GM12878 (cell line): ENCODE results near the gene RABEP1. TPM values are rescaled to one million over a fixed set of nuclear protein-coding genes. Genes with fewer than 3 reads are reported as not detected.
"Not testable (repeated sequence)": the region's sequence is repeated elsewhere in the genome, so short reads cannot be mapped to it uniquely, and the experiment has no call there.

ENCODE experiments used
- ATAC-seq: fragments of 200-7000 bp; cut with Tn5 transposase; 3 replicates; pipeline ENCODE4 v1.9.1; 2020; ENCODE audit warnings: mild to moderate bottlenecking, moderate library complexity
- BruUV-seq: library from RNA; stranded (reverse); fragments of 400-500 nt; replicated peaks from 2 replicates; lab custom pipeline; 2021; lab: Mats Ljungman, UMichigan
- CTCF ChIA-PET: fragments of 300-600 bp; sonication (Branson Sonifier 250); formaldehyde crosslinking; extraction: SDS; loops from one replicate; lab custom pipeline; 2021; ENCODE audit warnings: inconsistent platforms; lab: Yijun Ruan, JAX
- POLR2A ChIA-PET: fragments of 350-600 bp; formaldehyde crosslinking; extraction: SDS; loops from one replicate; lab custom pipeline; 2021; ENCODE audit warnings: inconsistent platforms; lab: Charles Lee
- RAD21 ChIA-PET: fragments of 300-600 bp; sonication (Branson Sonifier 250); formaldehyde crosslinking; loops from one replicate; lab custom pipeline; 2023; ENCODE audit warnings: antibody characterized with exemption; ENCODE audit not compliant: unreplicated experiment; lab: Charles Lee
- SMC1A ChIA-PET: fragments of 300-600 bp; sonication (Branson Sonifier 250); formaldehyde crosslinking; loops from one replicate; lab custom pipeline; 2023; ENCODE audit not compliant: unreplicated experiment, uncharacterized antibody; lab: Charles Lee
- DNase-seq: peaks from one replicate; pipeline ENCODE4 v3.0.0-alpha.2; 2011; ENCODE audit warnings: low read depth, low spot score
- FAIRE-seq: peaks from 3 replicates; lab custom pipeline; 2011; peaks lifted over from hg19 to GRCh38; lab: Jason Lieb, UNC
- H2AFZ ChIP-seq: 2 replicates; pipeline ENCODE4 v1.6.0; 2011; ENCODE audit warnings: low read depth, low read length, control low read depth; ENCODE audit not compliant: control insufficient read depth
- H3K27ac ChIP-seq: 2 replicates; pipeline ENCODE4 v1.5.1; 2011; ENCODE audit warnings: control low read depth; ENCODE audit not compliant: control insufficient read depth, insufficient read depth
- H3K27me3 ChIP-seq, 2 experiments: replicated peaks in 1 of 2; 2 replicates each; pipeline versions ENCODE4 v1.6.0 to v1.6.1; 2011; ENCODE audit warnings: low read length in 1 of 2; ENCODE audit not compliant: control insufficient read depth in 2 of 2, insufficient read depth in 2 of 2
- H3K36me3 ChIP-seq, 2 experiments: 2 replicates each; pipeline ENCODE4 v1.5.1; 2011; ENCODE audit warnings: low read length in 1 of 2; ENCODE audit not compliant: control insufficient read depth in 2 of 2, insufficient read depth in 2 of 2
- H3K4me1 ChIP-seq: 2 replicates; pipeline ENCODE4 v1.6.1; 2011; ENCODE audit warnings: mild to moderate bottlenecking, low read length, moderate library complexity, mixed read lengths; ENCODE audit not compliant: control insufficient read depth, insufficient read depth
- H3K4me2 ChIP-seq: 2 replicates; pipeline ENCODE4 v1.6.0; 2011; ENCODE audit warnings: control low read depth; ENCODE audit not compliant: control insufficient read depth, insufficient read depth
- H3K4me3 ChIP-seq: fragments of 200-600 bp; sonication (generic); 2 replicates; pipeline ENCODE4 v1.5.1; 2016
- H3K79me2 ChIP-seq: 2 replicates; pipeline ENCODE4 v1.6.0; 2011; ENCODE audit warnings: low read length; ENCODE audit not compliant: control insufficient read depth, insufficient read depth
- H3K9ac ChIP-seq: 2 replicates; pipeline ENCODE4 v1.8.0; 2011; ENCODE audit warnings: low read length, control low read depth, mixed read lengths; ENCODE audit not compliant: control insufficient read depth, insufficient read depth
- H3K9me3 ChIP-seq: replicated peaks from 3 replicates; pipeline ENCODE4 v1.5.1; 2011; ENCODE audit warnings: mild to moderate bottlenecking, low read length; ENCODE audit not compliant: control insufficient read depth, insufficient read depth
- H4K20me1 ChIP-seq: 2 replicates; pipeline ENCODE4 v1.6.0; 2011; ENCODE audit not compliant: control insufficient read depth, insufficient read depth
- CBX3 ChIP-seq: fragments of 200-600 bp; sonication (generic); IDR thresholded peaks from 2 replicates; pipeline ENCODE4 v1.6.1; 2016; ENCODE audit warnings: low read depth, borderline replicate concordance
- MTA3 ChIP-seq: IDR thresholded peaks from 2 replicates; pipeline ENCODE4 v1.6.1; 2012; ENCODE audit warnings: low read length, inconsistent platforms, borderline replicate concordance
- SMAD5 ChIP-seq: IDR thresholded peaks from 2 replicates; pipeline ENCODE4 v1.6.1; 2016; ENCODE audit warnings: antibody characterized with exemption, low read depth
- ZBED1 ChIP-seq: IDR thresholded peaks from 2 replicates; pipeline ENCODE4 v1.6.1; 2016; ENCODE audit warnings: borderline replicate concordance
- WGBS: methylation state at CpG from one replicate; pipeline ENCODE4 v1.1.6; 2016; ENCODE audit warnings: low lambda C conversion rate; ENCODE audit not compliant: insufficient replicate concordance, insufficient coverage; ENCODE audit errors: missing lambda C conversion rate; 5-methylcytosine and 5-hydroxymethylcytosine counted together
- in situ Hi-C: fragments of 300-500 bp; cut with MboI; formaldehyde crosslinking; loops from 9 replicates; pipeline ENCODE4 v1.14.3; 2018; ENCODE audit warnings: mixed read lengths
- intact Hi-C: fragments of 100-400 bp; cut with micrococcal nuclease; formaldehyde crosslinking; loops from one replicate; pipeline ENCODE4 v1.14.2; 2022; ENCODE audit not compliant: unreplicated experiment
- polyA plus RNA-seq, 11 experiments: library from polyadenylated mRNA; depleted of rRNA in 4 of 11; unstranded in 6 of 11; stranded (reverse) in 5 of 11; fragments of >200 nt; fragmentation: Nextera tagmentation in 4 of 11; fragmentation: Illumina TruSeq in 1 of 11; extraction: Ambion mirVana in 4 of 11; extraction: Trizol in 1 of 11; gene quantifications; 1 replicate in 1 of 11; 2 replicates in 10 of 11; pipeline versions ENCODE4 v1.2.1 to v1.2.3, GENCODE V29; 2011 to 2016; ENCODE audit warnings: inconsistent platforms in 2 of 11, missing spikeins in 2 of 11, low read depth in 1 of 11
- total RNA-seq, 4 experiments: library from RNA; depleted of rRNA in 3 of 4; stranded (reverse); fragments of >200 nt in 3 of 4; fragmentation: Illumina TruSeq in 1 of 4; extraction: Trizol in 1 of 4; gene quantifications; 2 replicates each; pipeline versions ENCODE4 v1.2.1 to v1.2.3, GENCODE V29; 2013 to 2021
- TF ChIP-seq, protein P1 (sequence below): fragments of 450-650 bp; IDR thresholded peaks from 2 replicates; pipeline ENCODE4 v1.6.1; 2018; ENCODE audit warnings: mild to moderate bottlenecking, low read depth, moderate library complexity; ENCODE audit not compliant: partially characterized antibody
- TF ChIP-seq, protein P2 (sequence below): IDR thresholded peaks from 2 replicates; pipeline ENCODE4 v1.6.1; 2011; ENCODE audit warnings: borderline replicate concordance, low read depth, mild to moderate bottlenecking, moderate library complexity, low read length; ENCODE audit not compliant: insufficient read depth, poor library complexity, severe bottlenecking
- TF ChIP-seq, protein P3 (sequence below): IDR thresholded peaks from 2 replicates; pipeline ENCODE4 v1.6.1; 2011; ENCODE audit warnings: mild to moderate bottlenecking, low read depth, low read length, moderate library complexity; ENCODE audit not compliant: insufficient replicate concordance

The RABEP1 gene
- total and polyA plus RNA-seq, 10 of the 15 experiments (the other 5 are each of a cell fraction or from before 2014, with no cell fraction given): 13.4 to 71.4 (median 59.8) TPM

DNA sequence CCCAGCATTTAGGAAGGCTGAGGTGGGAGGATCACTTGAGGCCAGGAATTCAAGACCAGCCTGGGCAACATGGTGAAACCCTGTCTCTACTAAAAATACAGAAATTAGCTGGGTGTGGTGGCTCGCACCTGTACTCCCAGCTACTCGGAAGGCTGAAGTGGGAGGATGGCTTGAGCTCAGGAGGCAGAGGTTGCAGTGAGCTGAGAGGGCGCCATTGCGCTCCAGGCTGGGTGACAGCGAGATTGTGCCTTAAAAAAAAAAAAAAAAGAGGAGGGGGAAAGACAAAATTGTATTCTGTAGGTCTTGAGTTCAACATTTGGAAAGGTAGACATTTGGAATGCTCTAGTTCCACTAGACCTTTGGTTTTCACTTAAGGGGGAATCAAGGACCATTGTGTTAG lies 149.2 kb downstream of the RABEP1 start:
- BruUV-seq: TSS peak; percentile 22
- CTCF ChIA-PET, SMC1A ChIA-PET, H3K9ac ChIP-seq, H3K4me1 ChIP-seq, POLR2A ChIA-PET, FAIRE-seq, intact Hi-C loops, H4K20me1 ChIP-seq, H2AFZ ChIP-seq, in situ Hi-C loops, H3K4me3 ChIP-seq, H3K4me2 ChIP-seq, H3K9me3 ChIP-seq, DNase-seq, H3K79me2 ChIP-seq, H3K27me3 ChIP-seq, ATAC-seq, H3K27ac ChIP-seq: not testable (repeated sequence)
- 100% methylated on average over 5 of the region's 5 CpGs for WGBS
- 0 out of 2 replicates have a peak, but pooled peaks have one; percentile 2 for TF ChIP-seq MTA3
- H3K36me3 ChIP-seq: peaks cover 29 to 37% of the 10 kb centered on the region in 2 experiments
- RAD21 ChIA-PET: interaction anchor here (0.7 to 1.6 kb wide), 2 partner anchors 12 to 1115 kb away, joined by 3 to 6 read pairs; partner anchors contain the start of gene NUP88

DNA sequence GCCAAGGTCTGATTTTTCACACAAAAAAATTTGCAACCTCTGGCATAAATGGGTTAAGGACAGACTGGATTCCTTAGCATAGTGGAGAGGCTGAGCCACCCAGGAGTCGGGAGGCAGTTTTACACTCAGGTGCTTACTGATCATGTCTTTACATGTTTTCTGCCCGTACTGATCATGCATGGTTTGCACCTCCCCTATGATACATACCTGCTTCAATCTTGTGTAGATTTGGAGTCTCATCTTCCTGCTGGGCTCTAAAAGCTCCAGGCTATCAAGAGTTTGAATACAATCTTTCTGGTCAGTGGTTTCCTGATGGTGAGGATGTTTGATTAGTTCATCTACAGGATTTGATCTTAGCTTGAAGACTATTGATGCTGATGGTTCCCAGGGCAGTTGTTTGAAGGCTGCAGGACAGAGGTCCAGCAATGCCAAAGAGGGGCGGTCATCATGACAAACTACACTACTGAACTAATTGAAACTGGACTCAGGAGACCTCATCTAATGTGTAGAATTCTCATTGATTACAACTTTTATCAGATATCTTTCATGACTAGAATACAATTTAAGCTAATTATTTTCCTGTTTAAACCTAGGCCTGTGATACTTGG lies 150.0 kb downstream of the RABEP1 start:
- no TSS peak for BruUV-seq
- H3K27me3 ChIP-seq: no peaks in the 10 kb centered on the region
- intact Hi-C loops (no loop called here), in situ Hi-C loops (no loop called here)
- no peak overlapping the region for H3K4me3 ChIP-seq
- peaks cover 29 to 37% of the 10 kb centered on the region in 2 experiments for H3K36me3 ChIP-seq
- DNase-seq (no peak), ATAC-seq (no peak), FAIRE-seq (no peak)
- CTCF ChIA-PET: interaction anchor here (1.4 kb wide), 1 partner anchor 15 kb away, joined by 3 read pairs; no protein-coding TSS in a partner anchor
- TF ChIP-seq SMAD5 (0 out of 2 replicates have a peak, but pooled peaks have one; percentile 27), ZBED1 (peak; percentile 37), CBX3 (no peak)
- TF ChIP-seq, protein P1, sequence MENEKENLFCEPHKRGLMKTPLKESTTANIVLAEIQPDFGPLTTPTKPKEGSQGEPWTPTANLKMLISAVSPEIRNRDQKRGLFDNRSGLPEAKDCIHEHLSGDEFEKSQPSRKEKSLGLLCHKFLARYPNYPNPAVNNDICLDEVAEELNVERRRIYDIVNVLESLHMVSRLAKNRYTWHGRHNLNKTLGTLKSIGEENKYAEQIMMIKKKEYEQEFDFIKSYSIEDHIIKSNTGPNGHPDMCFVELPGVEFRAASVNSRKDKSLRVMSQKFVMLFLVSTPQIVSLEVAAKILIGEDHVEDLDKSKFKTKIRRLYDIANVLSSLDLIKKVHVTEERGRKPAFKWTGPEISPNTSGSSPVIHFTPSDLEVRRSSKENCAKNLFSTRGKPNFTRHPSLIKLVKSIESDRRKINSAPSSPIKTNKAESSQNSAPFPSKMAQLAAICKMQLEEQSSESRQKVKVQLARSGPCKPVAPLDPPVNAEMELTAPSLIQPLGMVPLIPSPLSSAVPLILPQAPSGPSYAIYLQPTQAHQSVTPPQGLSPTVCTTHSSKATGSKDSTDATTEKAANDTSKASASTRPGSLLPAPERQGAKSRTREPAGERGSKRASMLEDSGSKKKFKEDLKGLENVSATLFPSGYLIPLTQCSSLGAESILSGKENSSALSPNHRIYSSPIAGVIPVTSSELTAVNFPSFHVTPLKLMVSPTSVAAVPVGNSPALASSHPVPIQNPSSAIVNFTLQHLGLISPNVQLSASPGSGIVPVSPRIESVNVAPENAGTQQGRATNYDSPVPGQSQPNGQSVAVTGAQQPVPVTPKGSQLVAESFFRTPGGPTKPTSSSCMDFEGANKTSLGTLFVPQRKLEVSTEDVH: no peak
- TF ChIP-seq, protein P2, sequence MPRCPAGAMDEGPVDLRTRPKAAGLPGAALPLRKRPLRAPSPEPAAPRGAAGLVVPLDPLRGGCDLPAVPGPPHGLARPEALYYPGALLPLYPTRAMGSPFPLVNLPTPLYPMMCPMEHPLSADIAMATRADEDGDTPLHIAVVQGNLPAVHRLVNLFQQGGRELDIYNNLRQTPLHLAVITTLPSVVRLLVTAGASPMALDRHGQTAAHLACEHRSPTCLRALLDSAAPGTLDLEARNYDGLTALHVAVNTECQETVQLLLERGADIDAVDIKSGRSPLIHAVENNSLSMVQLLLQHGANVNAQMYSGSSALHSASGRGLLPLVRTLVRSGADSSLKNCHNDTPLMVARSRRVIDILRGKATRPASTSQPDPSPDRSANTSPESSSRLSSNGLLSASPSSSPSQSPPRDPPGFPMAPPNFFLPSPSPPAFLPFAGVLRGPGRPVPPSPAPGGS: peak; percentile 19
- TF ChIP-seq, protein P3, sequence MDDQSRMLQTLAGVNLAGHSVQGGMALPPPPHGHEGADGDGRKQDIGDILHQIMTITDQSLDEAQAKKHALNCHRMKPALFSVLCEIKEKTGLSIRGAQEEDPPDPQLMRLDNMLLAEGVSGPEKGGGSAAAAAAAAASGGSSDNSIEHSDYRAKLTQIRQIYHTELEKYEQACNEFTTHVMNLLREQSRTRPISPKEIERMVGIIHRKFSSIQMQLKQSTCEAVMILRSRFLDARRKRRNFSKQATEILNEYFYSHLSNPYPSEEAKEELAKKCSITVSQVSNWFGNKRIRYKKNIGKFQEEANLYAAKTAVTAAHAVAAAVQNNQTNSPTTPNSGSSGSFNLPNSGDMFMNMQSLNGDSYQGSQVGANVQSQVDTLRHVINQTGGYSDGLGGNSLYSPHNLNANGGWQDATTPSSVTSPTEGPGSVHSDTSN: no peak
- WGBS: 87% methylated on average over 3 of the region's 3 CpGs
- H3K4me2 ChIP-seq: no peak overlapping the region
- H3K27ac ChIP-seq: no peak overlapping the region
- H3K79me2 ChIP-seq: peaks cover 18% of the 10 kb centered on the region
- SMC1A ChIA-PET: interaction anchor here (1.2 to 1.5 kb wide), 2 partner anchors 8 to 9 kb away, joined by 3 read pairs; no protein-coding TSS in a partner anchor
- RAD21 ChIA-PET: no interaction called here
- H2AFZ ChIP-seq: no peak overlapping the region
- POLR2A ChIA-PET: no interaction called here
- H3K9ac ChIP-seq: no peak overlapping the region
- H3K9me3 ChIP-seq: no peaks in the 10 kb centered on the region
- peaks cover 4% of the 10 kb centered on the region; the same call in 1 of the 2 replicates for H3K4me1 ChIP-seq
- no peaks in the 10 kb centered on the region for H4K20me1 ChIP-seq
